Fibroblast of pulmonary artery (primary cell): ENCODE measurements around the gene FOXA3.
A peak's percentile ranks its signal among the peaks of the same experiment; 100 is the strongest.

Experiments used
- DNase-seq: peaks from one replicate; pipeline ENCODE4 v3.0.0-alpha.2; 2010; ENCODE audit warnings: low read depth
- H3K4me3 ChIP-seq: replicated peaks from 2 replicates; pipeline ENCODE4 v1.5.1; 2011; ENCODE audit warnings: low read depth, mild to moderate bottlenecking, control low read depth, low read length, moderate library complexity
- CTCF ChIP-seq: IDR thresholded peaks from 2 replicates; pipeline ENCODE4 v1.5.1; 2011; ENCODE audit warnings: mild to moderate bottlenecking, control low read depth, low read length, inconsistent platforms; ENCODE audit errors: missing control alignments

FOXA3 gene

GRCh38 chr19:45913874-45914830 lies 50.0 kb downstream of the FOXA3 start, which contains the start of gene NANOS2:
TSS of gene NANOS2 (minus strand) at chr19:45914778. CDS start at chr19:45914693, 85 bp downstream.
- no peak within 1 kb of the TSS for H3K4me3 ChIP-seq
- DNase-seq = peak; percentile 33
- TF ChIP-seq CTCF = peak; percentile 20

DNA sequence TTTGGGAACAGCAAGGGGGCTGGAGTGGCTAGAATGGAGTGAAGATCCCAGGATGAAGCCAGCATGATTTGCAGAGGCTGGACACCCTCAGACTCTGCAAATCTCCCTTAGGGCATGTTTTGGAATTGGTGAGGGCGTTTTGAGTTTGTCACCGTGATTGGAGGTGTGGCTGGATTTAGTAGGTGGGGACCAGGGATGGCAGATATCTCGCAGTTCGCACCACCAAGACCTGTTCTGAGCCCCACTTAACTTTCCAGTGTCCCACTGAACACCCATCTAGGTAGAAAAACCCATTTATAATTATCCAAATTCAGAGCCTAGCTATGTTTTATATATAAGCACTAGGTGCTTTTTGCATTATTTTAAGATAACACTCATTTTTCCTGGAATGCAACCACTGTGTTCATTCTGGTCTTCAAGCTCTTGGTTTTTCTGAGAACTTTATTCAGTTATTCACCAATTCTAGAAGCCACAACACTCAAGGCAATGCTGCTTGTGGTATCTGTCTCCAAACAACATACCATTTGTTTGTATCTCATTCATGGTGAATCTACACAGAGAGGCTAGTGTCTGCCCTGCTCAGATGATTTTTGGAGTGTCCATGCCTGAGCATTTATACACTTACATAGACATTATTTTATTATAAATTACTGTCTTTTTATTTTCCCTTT lies 53.4 kb downstream of the FOXA3 start:
- TF ChIP-seq CTCF = no peak
- no peak overlapping the region for H3K4me3 ChIP-seq
- DNase-seq = no peak

DNA sequence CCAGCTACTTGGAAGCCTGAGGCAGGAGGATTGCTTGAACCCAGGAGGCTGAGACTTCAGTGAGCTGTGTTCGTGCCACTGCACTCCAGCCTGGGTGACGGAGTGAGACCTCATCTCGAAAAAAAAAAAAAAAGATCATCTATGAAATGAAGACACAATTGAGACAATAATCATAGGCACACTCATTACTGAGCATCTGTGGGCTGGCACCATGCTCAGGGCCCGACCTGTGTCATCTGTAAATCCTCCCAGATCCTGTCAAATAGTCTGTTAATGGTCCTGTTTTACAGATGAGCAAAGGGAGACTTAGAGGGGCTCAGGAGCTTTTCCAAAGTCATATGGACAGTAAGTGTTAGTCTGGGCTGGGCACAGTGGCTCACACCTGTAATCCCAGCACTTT lies 54.6 kb downstream of the FOXA3 start:
- no peak overlapping the region for H3K4me3 ChIP-seq
- no peak for DNase-seq
- no peak for TF ChIP-seq CTCF

DNA sequence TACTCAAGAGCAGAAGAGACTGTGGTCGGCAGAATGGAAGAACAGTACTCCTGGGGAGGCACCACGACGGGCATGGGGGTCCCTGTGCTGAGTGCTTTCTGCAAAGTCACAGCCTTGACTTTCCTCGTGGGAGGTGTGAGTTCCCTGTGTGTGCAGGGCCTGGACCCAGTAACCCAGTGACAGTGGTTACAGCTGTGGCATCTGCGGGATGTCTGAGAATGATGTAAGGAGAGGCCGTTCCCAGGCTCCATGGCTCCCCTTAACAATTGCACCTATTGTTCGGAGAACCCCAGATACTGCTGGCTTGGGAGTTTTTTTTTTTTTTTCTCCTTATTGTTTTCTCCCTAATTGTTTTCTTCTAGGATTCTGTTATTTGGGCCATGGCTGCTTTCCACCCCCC lies 55.6 kb downstream of the FOXA3 start:
- no peak for DNase-seq
- no peak overlapping the region for H3K4me3 ChIP-seq
- TF ChIP-seq CTCF = no peak

- TF ChIP-seq CTCF = no peak
- DNase-seq = no peak
- no peak overlapping the region for H3K4me3 ChIP-seq
These were observed 56.3 kb downstream of the FOXA3 start for GRCh38 chr19:45920458-45920857.

GRCh38 chr19:45922281-45922680 lies 58.2 kb downstream of the FOXA3 start:
- H3K4me3 ChIP-seq = no peak overlapping the region
- peak; percentile 20 for DNase-seq
- peak; percentile 27 for TF ChIP-seq CTCF
